ENCODE data around the gene PSEN1. TPM values are rescaled to one million over a fixed set of nuclear protein-coding genes. Genes with fewer than 3 reads are reported as not detected.

PSEN1 gene
- total RNA-seq, 1 experiment from 2014 or later: 39.3 TPM

DNA sequence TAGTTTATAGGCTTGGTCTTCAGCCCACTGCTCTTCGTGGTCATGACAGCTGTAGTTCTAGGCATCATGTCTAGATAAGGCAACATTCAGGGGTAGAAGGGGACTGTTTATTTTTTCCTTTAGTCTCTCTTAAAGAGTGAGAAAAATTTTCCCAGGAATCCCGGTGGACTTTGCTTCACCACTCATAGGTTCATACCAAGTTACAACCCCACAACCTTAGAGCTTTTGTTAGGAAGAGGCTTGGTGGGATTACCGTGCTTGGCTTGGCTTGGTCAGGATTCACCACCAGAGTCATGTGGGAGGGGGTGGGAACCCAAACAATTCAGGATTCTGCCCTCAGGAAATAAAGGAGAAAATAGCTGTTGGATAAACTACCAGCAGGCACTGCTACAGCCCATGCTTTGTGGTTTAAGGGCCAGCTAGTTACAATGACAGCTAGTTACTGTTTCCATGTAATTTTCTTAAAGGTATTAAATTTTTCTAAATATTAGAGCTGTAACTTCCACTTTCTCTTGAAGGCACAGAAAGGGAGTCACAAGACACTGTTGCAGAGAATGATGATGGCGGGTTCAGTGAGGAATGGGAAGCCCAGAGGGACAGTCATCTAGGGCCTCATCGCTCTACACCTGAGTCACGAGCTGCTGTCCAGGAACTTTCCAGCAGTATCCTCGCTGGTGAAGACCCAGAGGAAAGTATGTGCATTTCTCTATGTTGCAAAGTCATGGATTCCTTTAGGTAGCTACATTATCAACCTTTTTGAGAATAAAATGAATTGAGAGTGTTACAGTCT lies 75.1 kb downstream of the PSEN1 start:
- ATAC-seq (no peak), DNase-seq (ENCODE audit: low read depth, low spot score) (no peak)
- intact Hi-C loops (cut with micrococcal nuclease; ENCODE audit: unreplicated experiment) (no loop called here), in situ Hi-C loops (cut with HindIII; ENCODE audit: low pct_unique_long_range_greater_than_20kb, low sequenced_read_pairs) (no loop called here)
- Histone ChIP-seq H3K9me3 (ENCODE audit: control insufficient read depth, insufficient read depth, low read depth, low read length) (no peaks in the 10 kb centered on the region), H3K4me1 (ENCODE audit: control insufficient read depth, insufficient read depth, low read length) (no peaks in the 10 kb centered on the region), H3K4me3 (ENCODE audit: low read depth in 2 of 2, low read length in 2 of 2) (no peak overlapping the region), H3K36me3 (ENCODE audit: control insufficient read depth, insufficient read depth, low read length) (peaks cover 10% of the 10 kb centered on the region), H3K27ac (ENCODE audit: low read length) (no peak overlapping the region), H3K27me3 (ENCODE audit: control insufficient read depth, insufficient read depth, low read length) (no peaks in the 10 kb centered on the region)
- TF ChIP-seq REST (IDR thresholded peaks at IDR 0.05; ENCODE audit: insufficient read depth in 1 of 2, low read depth in 2 of 2, low read length in 1 of 2) (no peak), SIN3A (IDR thresholded peaks at IDR 0.05; ENCODE audit: borderline replicate concordance, insufficient read depth, low read depth, low read length) (no peak), TCF7L2 (IDR thresholded peaks at IDR 0.05; ENCODE audit: low read depth, low read length) (no peak), POLR2AphosphoS5 (IDR thresholded peaks at IDR 0.05; ENCODE audit: low read depth, low read length) (no peak)
- TF ChIP-seq, protein P1, sequence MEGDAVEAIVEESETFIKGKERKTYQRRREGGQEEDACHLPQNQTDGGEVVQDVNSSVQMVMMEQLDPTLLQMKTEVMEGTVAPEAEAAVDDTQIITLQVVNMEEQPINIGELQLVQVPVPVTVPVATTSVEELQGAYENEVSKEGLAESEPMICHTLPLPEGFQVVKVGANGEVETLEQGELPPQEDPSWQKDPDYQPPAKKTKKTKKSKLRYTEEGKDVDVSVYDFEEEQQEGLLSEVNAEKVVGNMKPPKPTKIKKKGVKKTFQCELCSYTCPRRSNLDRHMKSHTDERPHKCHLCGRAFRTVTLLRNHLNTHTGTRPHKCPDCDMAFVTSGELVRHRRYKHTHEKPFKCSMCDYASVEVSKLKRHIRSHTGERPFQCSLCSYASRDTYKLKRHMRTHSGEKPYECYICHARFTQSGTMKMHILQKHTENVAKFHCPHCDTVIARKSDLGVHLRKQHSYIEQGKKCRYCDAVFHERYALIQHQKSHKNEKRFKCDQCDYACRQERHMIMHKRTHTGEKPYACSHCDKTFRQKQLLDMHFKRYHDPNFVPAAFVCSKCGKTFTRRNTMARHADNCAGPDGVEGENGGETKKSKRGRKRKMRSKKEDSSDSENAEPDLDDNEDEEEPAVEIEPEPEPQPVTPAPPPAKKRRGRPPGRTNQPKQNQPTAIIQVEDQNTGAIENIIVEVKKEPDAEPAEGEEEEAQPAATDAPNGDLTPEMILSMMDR (IDR thresholded peaks at IDR 0.05): no peak
- no TSS peak for BruUV-seq (replicated peaks)
- ChIA-PET CTCF (interaction anchor here (1.3 kb wide), 1 partner anchor 21 kb away, joined by 3 read pairs; no protein-coding TSS in a partner anchor), POLR2A (interaction anchor here (0.6 kb wide), 1 partner anchor 73 kb away, joined by 3 read pairs; no protein-coding TSS in a partner anchor)

GRCh38 chr14:73216030-73216429 lies 79.7 kb downstream of the PSEN1 start:
- TF ChIP-seq REST (IDR thresholded peaks at IDR 0.05; ENCODE audit: insufficient read depth in 1 of 2, low read depth in 2 of 2, low read length in 1 of 2): no peak
- no peak for TF ChIP-seq POLR2AphosphoS5 (IDR thresholded peaks at IDR 0.05; ENCODE audit: low read depth, low read length)
- no peak for TF ChIP-seq SIN3A (IDR thresholded peaks at IDR 0.05; ENCODE audit: borderline replicate concordance, insufficient read depth, low read depth, low read length)
- no peak for TF ChIP-seq TCF7L2 (IDR thresholded peaks at IDR 0.05; ENCODE audit: low read depth, low read length)
- TF ChIP-seq, protein P1 (IDR thresholded peaks at IDR 0.05): no peak
- Histone ChIP-seq H3K4me3 (ENCODE audit: low read depth in 2 of 2, low read length in 2 of 2) (no peak overlapping the region), H3K36me3 (ENCODE audit: control insufficient read depth, insufficient read depth, low read length) (peaks cover 10% of the 10 kb centered on the region), H3K27ac (ENCODE audit: low read length) (no peak overlapping the region), H3K4me1 (ENCODE audit: control insufficient read depth, insufficient read depth, low read length) (no peaks in the 10 kb centered on the region), H3K9me3 (ENCODE audit: control insufficient read depth, insufficient read depth, low read depth, low read length) (no peaks in the 10 kb centered on the region), H3K27me3 (ENCODE audit: control insufficient read depth, insufficient read depth, low read length) (no peaks in the 10 kb centered on the region)
- DNase-seq (ENCODE audit: low read depth, low spot score) (no peak), ATAC-seq (no peak)
- CTCF ChIA-PET: no interaction called here
- in situ Hi-C loops (cut with HindIII; ENCODE audit: low pct_unique_long_range_greater_than_20kb, low sequenced_read_pairs) (no loop called here), intact Hi-C loops (cut with micrococcal nuclease; ENCODE audit: unreplicated experiment) (no loop called here)
- no TSS peak for BruUV-seq (replicated peaks)
- POLR2A ChIA-PET: no interaction called here

All from Panc1 (cell line).